ENCODE measurements around the gene FUT7.

Gene FUT7, protein sequence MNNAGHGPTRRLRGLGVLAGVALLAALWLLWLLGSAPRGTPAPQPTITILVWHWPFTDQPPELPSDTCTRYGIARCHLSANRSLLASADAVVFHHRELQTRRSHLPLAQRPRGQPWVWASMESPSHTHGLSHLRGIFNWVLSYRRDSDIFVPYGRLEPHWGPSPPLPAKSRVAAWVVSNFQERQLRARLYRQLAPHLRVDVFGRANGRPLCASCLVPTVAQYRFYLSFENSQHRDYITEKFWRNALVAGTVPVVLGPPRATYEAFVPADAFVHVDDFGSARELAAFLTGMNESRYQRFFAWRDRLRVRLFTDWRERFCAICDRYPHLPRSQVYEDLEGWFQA

GRCh38 chr9:137031904-137032640, at the start of gene FUT7:
Gene FUT7 (minus strand): TSS chr9:137032088. CDS start chr9:137031991, 97 bp downstream.
- in situ Hi-C loops (cut with MboI; ENCODE audit: low sequenced_read_pairs), result loop anchor here (25.0 kb wide), 1 partner anchor 245 kb away; the partner anchor contains the start of genes CCDC183 and TMEM141

GRCh38 chr9:137080260-137081122, 48.6 kb upstream of the FUT7 start:
- in situ Hi-C loops (cut with MboI; ENCODE audit: low sequenced_read_pairs), result no loop called here

DNA sequence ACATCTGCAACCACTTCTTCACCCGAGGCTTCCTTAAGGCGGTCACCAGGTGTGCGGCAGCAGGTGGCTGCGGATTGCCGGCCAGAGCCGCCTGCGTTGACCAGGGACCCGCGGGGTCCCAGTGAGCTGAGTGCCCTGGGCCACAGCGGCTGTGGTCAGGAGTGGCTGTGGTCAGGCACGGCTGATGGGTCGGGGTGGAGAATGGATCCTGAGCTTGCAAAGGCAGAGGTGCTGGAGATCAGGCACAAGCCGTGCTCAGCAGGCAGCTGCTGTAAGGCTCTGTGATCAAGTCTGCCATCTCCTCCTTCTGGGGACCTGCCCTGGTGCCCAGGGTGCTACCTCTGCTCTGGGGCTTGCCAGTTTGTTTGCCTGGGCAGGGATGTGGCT, 47.5 kb upstream of the FUT7 start:
- in situ Hi-C loops (cut with MboI; ENCODE audit: low sequenced_read_pairs), result no loop called here

- in situ Hi-C loops (cut with MboI; ENCODE audit: low sequenced_read_pairs), result no loop called here
These were observed 47.0 kb upstream of the FUT7 start for GRCh38 chr9:137078701-137079400.

GRCh38 chr9:137077758-137078693, 46.1 kb upstream of the FUT7 start:
- in situ Hi-C loops (cut with MboI; ENCODE audit: low sequenced_read_pairs), result no loop called here

DNA sequence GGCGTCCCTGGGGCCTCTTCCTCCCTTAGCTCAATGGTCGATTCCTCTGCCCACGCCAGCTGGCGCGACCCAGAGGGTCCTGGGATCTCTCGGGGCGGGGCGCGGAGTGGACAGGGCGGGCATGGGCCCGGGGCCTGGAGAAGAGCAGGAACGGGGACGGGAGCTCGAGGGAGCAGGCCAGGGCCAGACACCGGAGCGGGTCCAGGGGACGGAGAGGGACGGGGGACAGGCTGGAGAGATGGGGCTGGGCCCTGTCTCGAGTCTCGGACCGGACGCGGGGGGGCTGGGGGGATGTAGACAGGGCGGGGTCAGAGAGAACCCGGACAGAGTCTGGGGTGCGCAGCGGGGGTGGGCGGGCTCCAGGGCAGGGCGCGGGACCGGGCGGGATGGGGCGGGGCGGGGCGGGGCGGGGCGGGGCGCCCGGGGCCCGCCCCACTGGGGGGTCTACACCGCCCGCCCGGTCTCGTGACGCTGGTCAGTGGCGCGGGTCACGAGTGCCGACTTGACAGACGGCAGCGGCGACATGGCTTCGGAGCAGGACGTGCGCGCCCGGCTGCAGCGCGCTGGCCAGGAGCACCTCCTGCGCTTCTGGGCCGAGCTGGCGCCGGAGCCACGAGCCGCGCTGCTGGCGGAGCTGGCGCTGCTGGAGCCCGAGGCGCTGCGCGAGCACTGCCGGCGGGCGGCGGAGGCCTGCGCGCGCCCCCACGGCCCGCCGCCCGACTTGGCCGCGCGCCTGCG, 45.3 kb upstream of the FUT7 start, which contains the start of gene UAP1L1:
Gene UAP1L1, plus strand, starts transcription at position 508 of the 738 bp plus-strand sequence. Its CDS starts 16 bp downstream, at position 524.
- in situ Hi-C loops (cut with MboI; ENCODE audit: low sequenced_read_pairs), result no loop called here

DNA sequence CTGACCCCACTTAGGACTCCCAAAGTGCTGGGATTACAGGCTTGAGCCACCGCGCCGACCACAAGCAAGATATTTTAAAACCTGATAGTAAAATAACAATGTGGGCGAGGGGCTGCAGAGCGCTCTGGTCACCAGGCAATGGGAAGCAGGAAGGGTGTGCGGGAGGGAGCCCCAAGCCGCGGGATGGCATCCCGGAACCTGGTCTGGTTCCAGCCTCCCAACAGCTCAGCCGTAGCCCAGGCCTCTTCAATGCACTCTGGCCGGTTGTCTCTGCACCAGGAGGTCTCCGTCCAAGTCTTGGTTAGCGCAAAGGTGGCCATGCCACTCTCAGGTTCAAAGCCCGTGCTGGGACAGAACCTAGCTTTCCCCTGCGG, 44.7 kb upstream of the FUT7 start:
- in situ Hi-C loops (cut with MboI; ENCODE audit: low sequenced_read_pairs), result no loop called here

GRCh38 chr9:137075275-137075775, 43.4 kb upstream of the FUT7 start:
- in situ Hi-C loops (cut with MboI; ENCODE audit: low sequenced_read_pairs), result no loop called here

DNA sequence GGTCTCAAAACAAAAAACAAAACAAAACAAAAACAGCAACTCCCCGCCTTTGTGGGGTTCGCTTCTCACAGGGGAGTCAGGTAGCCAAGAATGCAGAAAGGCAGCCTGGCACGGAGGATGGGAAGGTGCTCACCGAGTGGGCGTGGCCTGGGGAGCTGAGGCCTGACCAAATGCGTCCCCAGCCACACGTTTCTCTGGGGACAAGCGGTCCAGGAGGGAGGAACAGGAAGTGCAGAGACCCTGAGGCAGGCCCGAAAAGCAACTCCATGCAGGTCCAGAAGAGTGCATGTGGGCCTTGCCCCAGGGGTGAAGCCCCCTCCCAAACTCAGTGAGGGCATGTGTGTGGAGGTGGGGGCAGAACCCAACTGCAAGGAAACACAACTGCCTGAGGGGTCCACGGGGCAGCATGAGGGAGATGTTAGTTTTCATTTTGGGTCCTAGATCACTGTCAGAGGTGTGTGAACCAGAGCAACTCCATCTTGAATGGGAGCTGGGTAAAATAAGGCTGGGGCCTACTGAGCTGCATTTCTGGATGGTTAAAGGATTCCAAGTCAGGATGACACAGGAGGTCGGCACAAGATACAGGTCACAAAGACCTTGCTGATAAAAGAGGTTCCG, 42.9 kb upstream of the FUT7 start:
- in situ Hi-C loops (cut with MboI; ENCODE audit: low sequenced_read_pairs), result no loop called here

DNA sequence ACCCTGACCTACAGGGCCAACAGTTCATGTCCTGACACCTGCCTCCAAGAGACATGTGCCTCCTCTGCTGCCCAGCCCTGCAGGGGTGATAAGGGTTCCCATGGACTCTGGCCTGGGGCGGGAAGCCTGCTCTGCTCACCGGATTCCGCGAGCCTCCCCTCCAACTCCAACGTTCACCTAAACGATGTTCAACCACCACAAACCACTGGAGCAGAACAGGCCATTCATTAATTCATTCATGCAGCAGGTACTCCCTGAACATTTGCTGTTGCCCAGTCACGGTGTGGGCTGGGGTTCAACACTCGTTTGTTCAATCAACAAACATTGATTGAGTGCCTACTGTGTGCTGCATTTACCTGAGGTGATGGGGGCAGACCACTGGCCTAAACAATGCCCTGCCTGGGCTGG, 42.1 kb upstream of the FUT7 start:
- in situ Hi-C loops (cut with MboI; ENCODE audit: low sequenced_read_pairs), result no loop called here

GRCh38 chr9:137071282-137071681, 39.4 kb upstream of the FUT7 start:
- in situ Hi-C loops (cut with MboI; ENCODE audit: low sequenced_read_pairs), result no loop called here

DNA sequence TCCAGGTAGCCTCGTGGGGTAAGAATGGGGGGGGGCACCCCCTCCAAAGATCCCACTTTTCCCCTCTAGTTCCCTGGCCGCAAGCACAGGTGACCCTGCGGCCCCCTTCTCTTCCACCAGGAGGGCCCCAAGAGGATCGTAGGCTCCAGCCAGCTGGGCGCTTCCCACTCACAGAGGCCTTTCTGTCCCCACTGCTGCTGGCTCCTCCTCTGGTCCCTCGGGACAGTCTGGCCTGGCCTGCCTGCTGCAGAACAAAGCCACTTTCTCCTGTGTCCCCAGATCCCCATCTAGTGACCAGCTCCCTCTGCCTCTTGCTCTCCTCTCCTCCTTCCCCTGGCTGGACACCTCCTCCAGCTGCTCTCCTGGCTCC, 39.0 kb upstream of the FUT7 start:
- in situ Hi-C loops (cut with MboI; ENCODE audit: low sequenced_read_pairs), result no loop called here

DNA sequence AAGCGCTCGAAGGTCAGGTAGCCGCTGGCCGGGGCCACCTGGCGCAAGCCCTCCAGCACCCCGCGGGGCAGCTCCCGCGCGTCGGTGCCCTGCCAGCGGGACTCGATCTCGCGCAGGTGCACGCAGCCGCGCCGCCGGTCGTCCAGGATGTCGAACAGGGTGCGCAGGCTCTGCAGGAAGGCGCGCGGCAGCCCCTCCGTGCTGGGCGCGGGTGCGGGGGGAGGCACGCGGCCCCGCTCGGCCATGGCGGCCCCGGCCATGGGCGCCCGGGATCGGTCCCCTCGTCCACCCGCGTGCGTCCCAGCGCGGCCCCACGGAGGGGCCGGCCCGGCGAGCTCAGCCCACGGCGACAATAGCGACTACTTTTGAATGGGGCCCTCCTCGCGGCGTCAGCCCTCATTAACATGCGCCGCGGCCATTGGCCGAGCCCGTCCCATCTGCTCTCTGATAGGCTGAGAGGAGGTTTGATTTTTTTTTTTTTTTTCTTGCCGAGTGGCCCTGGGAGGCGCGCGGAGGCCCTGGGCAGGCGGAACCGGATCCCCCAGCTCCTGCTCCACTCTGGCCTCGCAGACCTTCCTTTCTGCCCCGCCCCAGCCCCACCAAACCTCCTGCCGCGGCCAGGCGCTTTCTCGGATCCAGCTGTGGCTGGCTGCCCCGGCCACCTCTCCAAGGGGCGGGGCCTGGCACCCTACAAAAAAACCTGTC, 38.5 kb upstream of the FUT7 start, which contains the start of gene SAPCD2:
Gene SAPCD2, minus strand, starts transcription at position 357 of the 705 bp plus-strand sequence. Its CDS starts 97 bp downstream, at position 260.
- in situ Hi-C loops (cut with MboI; ENCODE audit: low sequenced_read_pairs), result no loop called here

DNA sequence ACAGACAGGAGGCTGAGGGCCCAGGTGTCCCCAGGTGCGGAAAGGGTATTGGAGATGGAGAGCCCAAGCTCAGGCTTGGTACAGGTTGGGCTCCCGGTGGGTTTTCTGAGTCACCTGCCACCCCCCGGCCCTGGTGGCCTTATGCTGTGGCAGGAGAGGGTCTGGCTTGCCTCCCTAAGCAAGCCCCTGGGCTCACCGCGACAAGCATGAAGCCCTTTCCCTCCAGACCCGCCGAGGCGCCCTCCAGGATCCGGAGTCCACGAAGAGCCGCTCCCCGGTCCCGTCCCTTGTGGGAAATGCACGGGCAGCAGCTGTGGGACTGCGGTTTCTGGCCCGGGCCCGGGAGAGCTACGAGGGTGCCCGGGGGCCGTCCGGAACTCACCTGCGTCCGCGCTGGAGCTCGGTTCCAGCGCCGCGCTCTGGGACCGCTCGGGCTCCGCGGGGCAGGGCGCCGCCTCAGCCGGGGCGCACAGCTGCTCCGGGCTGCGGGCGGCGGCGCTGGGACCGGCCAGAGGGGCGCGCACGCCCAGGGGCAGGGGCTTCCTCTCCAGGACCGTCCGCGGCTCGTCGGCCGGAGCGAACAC, 37.7 kb upstream of the FUT7 start:
- in situ Hi-C loops (cut with MboI; ENCODE audit: low sequenced_read_pairs), result no loop called here

DNA sequence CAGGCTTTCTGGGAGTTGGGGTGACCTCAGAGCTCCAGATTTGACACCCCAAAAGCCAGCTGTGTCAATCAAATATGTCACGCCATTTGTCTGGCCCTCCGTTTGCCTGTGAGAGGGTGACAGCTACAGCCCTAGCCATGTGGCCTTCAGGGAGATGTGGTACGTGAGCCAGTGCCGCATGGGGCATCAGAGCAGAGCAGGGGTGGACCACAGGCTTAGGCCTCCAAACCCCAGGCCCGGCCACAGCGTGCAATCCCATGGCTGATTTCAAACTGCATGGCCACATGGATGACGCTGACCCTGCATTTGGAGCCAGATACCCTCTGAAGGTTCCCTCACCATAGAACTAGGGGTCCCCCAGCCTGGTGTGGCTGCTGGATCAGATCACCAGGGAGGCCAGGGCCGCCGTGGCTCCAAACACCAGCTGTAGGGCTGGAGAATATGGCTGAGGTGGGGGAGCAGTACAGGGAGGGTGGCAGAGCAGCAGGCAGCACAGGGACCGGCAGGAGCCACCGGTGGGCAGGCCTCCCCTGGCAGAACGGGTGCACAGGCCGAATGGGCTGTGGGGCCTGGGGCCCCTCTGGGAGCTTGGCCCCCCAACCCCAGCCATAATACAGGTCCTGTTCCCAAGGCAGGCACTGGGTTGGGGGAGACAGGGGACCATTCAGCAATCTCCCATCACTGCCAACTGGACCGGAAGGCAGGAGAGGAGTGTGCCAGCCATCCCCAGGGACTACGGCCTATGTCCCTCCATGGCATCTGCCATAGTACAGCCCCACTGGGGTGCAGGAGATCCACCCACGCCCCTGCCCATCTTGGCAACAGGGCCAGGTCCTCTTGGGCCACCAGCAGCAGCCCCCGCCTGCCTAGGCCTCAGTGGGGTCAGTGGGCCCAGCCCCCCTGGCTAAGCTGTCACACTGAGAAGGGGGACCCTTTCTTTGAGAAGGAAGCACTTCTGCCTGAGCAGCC, 36.9 kb upstream of the FUT7 start:
- in situ Hi-C loops (cut with MboI; ENCODE audit: low sequenced_read_pairs), result no loop called here

Data from HL-60/S4 treated with retinoic acid at 250 ng/mL for 4 days and 3 days (cell line).